Sigmoid colon (tissue), 7 donors: ENCODE data around the gene PAQR6. TPM values are rescaled to one million over a fixed set of nuclear protein-coding genes. Genes with fewer than 3 reads are reported as not detected.

Experiments
- DNase-seq: peaks from one replicate; pipeline ENCODE4 v3.0.0-alpha.2; 2019
- H3K27ac ChIP-seq, 4 donors: fragments of 200-600 bp; sonication (generic); one replicate each; pipeline ENCODE4 v1.5.1; 2016 to 2019; ENCODE audit warnings: mild to moderate bottlenecking in 1 of 4
- H3K27me3 ChIP-seq, 3 donors: fragments of 200-600 bp; sonication (generic); one replicate each; pipeline ENCODE4 v1.5.1; 2019; ENCODE audit warnings: mild to moderate bottlenecking in 1 of 3
- H3K36me3 ChIP-seq, 4 donors: fragments of 200-600 bp; sonication (generic); one replicate each; pipeline ENCODE4 v1.5.1; 2016 to 2019
- H3K4me1 ChIP-seq, 4 donors: fragments of 200-600 bp; sonication (generic); one replicate each; pipeline ENCODE4 v1.5.1; 2017 to 2019
- H3K4me3 ChIP-seq, 4 donors: fragments of 200-600 bp; sonication (generic); one replicate each; pipeline ENCODE4 v1.5.1; 2017 to 2019; ENCODE audit warnings: mild to moderate bottlenecking in 2 of 4, moderate library complexity in 1 of 4
- H3K9me3 ChIP-seq, 4 donors: fragments of 200-600 bp in 3 of 4; sonication (generic) in 3 of 4; one replicate each; pipeline versions ENCODE4 v1.5.1 to v1.6.1; 2013 to 2019
- CTCF ChIP-seq, 4 experiments: fragments of 450-650 bp in 3 of 4; fragments of 200-600 bp in 1 of 4; IDR thresholded peaks; one replicate each; pipeline ENCODE4 v1.5.1; 2016 to 2019; ENCODE audit warnings: antibody characterized with exemption in 4 of 4, mild to moderate bottlenecking in 3 of 4, moderate library complexity in 2 of 4
- EP300 ChIP-seq, 4 donors: sonication (generic); formaldehyde crosslinking; IDR thresholded peaks; one replicate each; pipeline ENCODE4 v1.6.1; 2017; ENCODE audit warnings: antibody characterized with exemption in 4 of 4
- POLR2A ChIP-seq, 2 donors: fragments of 450-650 bp; IDR thresholded peaks; one replicate each; pipeline ENCODE4 v1.6.1; 2016; ENCODE audit warnings: antibody characterized with exemption in 2 of 2, mild to moderate bottlenecking in 2 of 2, moderate library complexity in 2 of 2
- POLR2AphosphoS5 ChIP-seq, 4 donors: sonication (generic); formaldehyde crosslinking; IDR thresholded peaks; one replicate each; pipeline ENCODE4 v1.6.1; 2017; ENCODE audit warnings: antibody characterized with exemption in 4 of 4
- WGBS, 2 donors: extraction: QIAGEN DNeasy Blood & Tissue Kit; methylation state at CpG; one replicate each; pipeline ENCODE4 v1.1.7; 2013; 5-methylcytosine and 5-hydroxymethylcytosine counted together
- intact Hi-C: fragments of 100-400 bp; cut with DNase I; formaldehyde crosslinking; loops from one replicate; pipeline ENCODE4 v1.15.1; 2023
- polyA plus RNA-seq, 3 donors: library from polyadenylated mRNA; stranded (reverse); fragments of 200-250 nt; gene quantifications; one replicate each; pipeline ENCODE4 v1.2.3, GENCODE V29; 2013
- total RNA-seq, 4 donors: library from RNA; depleted of rRNA; stranded (reverse); fragments of >200 nt; gene quantifications; one replicate each; pipeline ENCODE4 v1.1.0, GENCODE V29; 2016
- donor health status: healthy with polysubstance abuse.
- donor health status: Bipolar disorder and iron deficiency.
- donor health status: healthy.

Gene PAQR6
- total and polyA plus RNA-seq, 7 donors: 0.69 to 7.7 (median 3.4) TPM

GRCh38 chr1:156268336-156268735 lies 20.5 kb upstream of the PAQR6 start:
- intact Hi-C loops: no loop called here
- H3K9me3 ChIP-seq: no peaks in the 10 kb centered on the region
- H3K4me1 ChIP-seq: peaks cover 0 to under 1% (median 0%) of the 10 kb centered on the region in 4 donors
- 92% methylated on average over 4 of the region's 4 CpGs for WGBS, 2 donors
- peaks cover 34 to 99% (median 75%) of the 10 kb centered on the region in 4 donors for H3K36me3 ChIP-seq
- no peak overlapping the region for H3K4me3 ChIP-seq
- no peaks in the 10 kb centered on the region for H3K27me3 ChIP-seq
- H3K27ac ChIP-seq: no peak overlapping the region
- TF ChIP-seq POLR2A (IDR thresholded peaks at IDR 0.05) (no peak), CTCF (IDR thresholded peaks at IDR 0.05) (no peak), EP300 (IDR thresholded peaks at IDR 0.05) (no peak), POLR2AphosphoS5 (IDR thresholded peaks at IDR 0.05) (no peak)
- no peak for DNase-seq

GRCh38 chr1:156266051-156266450 lies 18.2 kb upstream of the PAQR6 start:
- WGBS, 2 donors: 92 to 95% methylated on average over 13 of the region's 13 CpGs
- no peak overlapping the region for H3K27ac ChIP-seq
- no peak for TF ChIP-seq EP300 (IDR thresholded peaks at IDR 0.05)
- no peak for TF ChIP-seq CTCF (IDR thresholded peaks at IDR 0.05)
- TF ChIP-seq POLR2A (IDR thresholded peaks at IDR 0.05): no peak
- no peak for TF ChIP-seq POLR2AphosphoS5 (IDR thresholded peaks at IDR 0.05)
- no peak for DNase-seq
- H3K4me3 ChIP-seq: no peak overlapping the region
- peaks cover 0 to 5% (median 0%) of the 10 kb centered on the region in 4 donors for H3K4me1 ChIP-seq
- intact Hi-C loops: no loop called here
- H3K36me3 ChIP-seq: peaks cover 41 to 99% (median 70%) of the 10 kb centered on the region in 4 donors
- no peaks in the 10 kb centered on the region for H3K9me3 ChIP-seq
- H3K27me3 ChIP-seq: no peaks in the 10 kb centered on the region

GRCh38 chr1:156263288-156263655 lies 15.4 kb upstream of the PAQR6 start:
- intact Hi-C loops: no loop called here
- DNase-seq: no peak
- Histone ChIP-seq H3K4me1 (peaks cover 0 to 5% (median 0%) of the 10 kb centered on the region in 4 donors), H3K27me3 (no peaks in the 10 kb centered on the region), H3K9me3 (no peaks in the 10 kb centered on the region), H3K27ac (peak overlapping the region in 1 of 4 donors; percentile 33), H3K4me3 (no peak overlapping the region), H3K36me3 (peaks cover 56 to 99% (median 79%) of the 10 kb centered on the region in 4 donors)
- no peak for TF ChIP-seq POLR2A (IDR thresholded peaks at IDR 0.05)
- no peak for TF ChIP-seq POLR2AphosphoS5 (IDR thresholded peaks at IDR 0.05)
- no peak for TF ChIP-seq EP300 (IDR thresholded peaks at IDR 0.05)
- TF ChIP-seq CTCF (IDR thresholded peaks at IDR 0.05): no peak
- WGBS, 2 donors: 78 to 95% methylated on average over 9 of the region's 9 CpGs

GRCh38 chr1:156262461-156263287 lies 14.8 kb upstream of the PAQR6 start:
- H3K27me3 ChIP-seq: no peaks in the 10 kb centered on the region
- peaks cover 55 to 99% (median 80%) of the 10 kb centered on the region in 4 donors for H3K36me3 ChIP-seq
- H3K4me3 ChIP-seq: no peak overlapping the region
- WGBS, 2 donors: 83 to 93% methylated on average over 9 of the region's 9 CpGs
- intact Hi-C loops: no loop called here
- TF ChIP-seq POLR2AphosphoS5 (IDR thresholded peaks at IDR 0.05): no peak
- H3K27ac ChIP-seq: peak overlapping the region in 1 of 4 donors; percentile 33
- H3K4me1 ChIP-seq: peaks cover 0 to 5% (median 0%) of the 10 kb centered on the region in 4 donors
- no peaks in the 10 kb centered on the region for H3K9me3 ChIP-seq
- DNase-seq: no peak

GRCh38 chr1:156260896-156261295 lies 13.0 kb upstream of the PAQR6 start:
- H3K9me3 ChIP-seq: no peaks in the 10 kb centered on the region
- peaks cover 40 to 99% (median 68%) of the 10 kb centered on the region in 4 donors for H3K36me3 ChIP-seq
- H3K27me3 ChIP-seq: no peaks in the 10 kb centered on the region
- no peak overlapping the region for H3K4me3 ChIP-seq
- no peak for DNase-seq
- TF ChIP-seq EP300 (IDR thresholded peaks at IDR 0.05) (no peak), POLR2AphosphoS5 (IDR thresholded peaks at IDR 0.05) (no peak), POLR2A (IDR thresholded peaks at IDR 0.05) (no peak), CTCF (IDR thresholded peaks at IDR 0.05) (no peak)
- peaks cover 0 to 5% (median 0%) of the 10 kb centered on the region in 4 donors for H3K4me1 ChIP-seq
- intact Hi-C loops: no loop called here
- WGBS, 2 donors: 91 to 96% methylated on average over 2 of the region's 2 CpGs
- H3K27ac ChIP-seq: no peak overlapping the region
